COLO829 (cell line): ENCODE measurements around the gene DIRAS1.
"Not testable (repeated sequence)": the region's sequence is repeated elsewhere in the genome, so short reads cannot be mapped to it uniquely, and the experiment has no call there.

Experiments
- DNase-seq: peaks from one replicate; pipeline ENCODE4 v3.0.0; 2012; ENCODE audit warnings: low spot score

Gene DIRAS1

DNA sequence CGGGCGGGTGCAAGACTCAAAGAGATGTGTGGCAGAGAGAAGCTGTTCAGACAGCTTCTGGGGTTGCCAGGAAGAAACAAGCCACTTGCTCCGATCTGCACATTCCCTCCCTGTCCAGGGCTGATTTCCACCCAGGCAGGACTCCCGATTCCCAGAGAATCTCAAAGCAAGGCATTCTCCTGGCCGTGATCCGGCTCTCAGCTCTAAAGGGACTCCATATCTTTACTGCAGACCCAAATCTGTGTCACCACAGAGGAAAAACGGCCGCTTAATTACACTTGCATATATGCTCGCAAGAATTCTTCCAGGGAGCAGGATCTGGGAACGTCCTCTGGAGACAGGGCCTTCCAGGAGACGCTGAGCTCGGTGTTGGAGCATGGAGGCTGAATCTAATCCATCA, 44.3 kb downstream of the DIRAS1 start:
- no peak for DNase-seq

DNA sequence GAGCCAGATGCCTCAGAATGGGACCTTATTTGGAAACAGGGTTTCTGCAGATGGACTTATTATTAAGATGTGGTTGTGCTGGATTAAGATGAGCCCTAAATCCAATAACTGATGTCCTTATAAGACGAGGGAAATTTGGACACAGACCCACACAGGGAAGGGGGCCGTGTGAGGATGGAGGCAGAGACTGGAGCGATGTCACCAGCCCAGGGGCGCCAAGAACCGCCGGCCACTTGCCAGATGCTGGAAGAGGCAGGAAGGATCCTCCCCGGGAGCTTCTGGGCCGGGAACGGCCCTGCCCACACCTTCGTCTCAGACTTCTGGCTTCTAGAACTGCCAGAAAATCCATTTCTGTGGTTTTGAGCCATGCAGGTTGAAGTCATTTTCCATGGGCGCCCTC, 45.3 kb downstream of the DIRAS1 start:
- no peak for DNase-seq

DNA sequence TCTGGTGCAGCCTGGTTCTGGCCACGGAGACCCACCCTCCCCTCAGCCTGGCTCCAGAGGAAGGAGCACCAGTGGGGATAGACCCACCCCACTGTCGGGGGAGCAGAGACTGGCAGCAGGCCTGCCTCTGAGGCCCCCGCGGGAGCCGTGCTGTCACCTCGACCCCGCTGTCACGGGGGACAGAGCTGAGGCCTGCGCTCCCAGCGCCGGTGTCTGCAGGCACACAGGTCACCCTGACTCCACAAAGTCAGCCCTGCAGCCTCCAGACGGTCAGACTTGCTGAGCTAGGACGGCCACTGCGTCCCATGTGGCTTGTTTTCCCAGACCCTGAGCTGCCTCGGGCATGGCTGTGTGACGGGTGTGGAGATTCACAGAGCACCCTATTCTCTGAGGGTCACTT, 51.0 kb downstream of the DIRAS1 start:
- DNase-seq, result no peak

DNA sequence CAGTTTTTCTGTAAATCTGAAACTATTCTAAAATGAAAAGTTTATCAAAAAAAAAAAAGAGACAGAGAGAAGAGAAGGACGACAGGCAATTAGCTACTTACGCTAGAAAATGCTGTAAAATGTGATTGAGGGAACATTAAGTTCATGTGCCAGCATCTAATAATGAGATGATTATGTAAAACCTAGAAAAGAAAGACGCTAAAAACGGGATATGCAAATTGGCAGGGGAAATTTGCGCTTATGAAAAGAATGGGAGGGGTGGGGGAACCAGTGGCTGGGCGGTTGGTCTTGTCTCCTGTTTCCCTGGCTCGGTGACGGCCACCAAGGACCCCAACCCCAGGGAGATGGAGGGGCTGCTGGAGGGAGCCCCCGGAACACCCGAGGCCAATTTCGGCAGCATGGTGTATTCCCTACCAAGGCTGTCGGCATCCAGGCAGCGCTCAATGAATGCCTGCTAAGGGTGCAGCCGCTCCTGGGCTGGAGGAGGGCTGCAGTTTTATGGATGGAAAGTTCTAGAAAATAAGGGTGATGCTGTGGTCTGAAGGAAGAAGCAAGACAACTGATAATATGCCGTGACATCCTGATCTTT, 52.9 kb downstream of the DIRAS1 start:
- no peak for DNase-seq

DNA sequence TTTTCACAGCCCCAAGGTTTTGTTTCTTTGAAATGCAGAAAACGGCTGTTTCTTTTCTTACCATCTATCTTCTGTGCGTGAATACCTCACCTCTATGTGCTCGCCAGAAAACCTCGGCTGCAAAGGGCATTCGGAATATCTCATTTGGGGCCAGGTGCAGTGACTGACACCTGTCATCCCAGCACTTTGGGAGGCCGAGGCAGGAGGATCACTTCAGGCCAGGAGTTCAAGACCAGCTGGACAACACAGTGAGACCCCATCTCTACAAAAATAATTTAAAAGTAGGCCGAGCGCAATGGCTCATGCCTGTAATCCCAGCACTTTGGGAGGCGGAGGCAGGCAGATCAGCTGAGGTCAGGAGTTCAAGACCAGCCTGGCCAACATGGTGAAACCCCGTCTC, 53.8 kb downstream of the DIRAS1 start:
- DNase-seq, result not testable (repeated sequence)

DNA sequence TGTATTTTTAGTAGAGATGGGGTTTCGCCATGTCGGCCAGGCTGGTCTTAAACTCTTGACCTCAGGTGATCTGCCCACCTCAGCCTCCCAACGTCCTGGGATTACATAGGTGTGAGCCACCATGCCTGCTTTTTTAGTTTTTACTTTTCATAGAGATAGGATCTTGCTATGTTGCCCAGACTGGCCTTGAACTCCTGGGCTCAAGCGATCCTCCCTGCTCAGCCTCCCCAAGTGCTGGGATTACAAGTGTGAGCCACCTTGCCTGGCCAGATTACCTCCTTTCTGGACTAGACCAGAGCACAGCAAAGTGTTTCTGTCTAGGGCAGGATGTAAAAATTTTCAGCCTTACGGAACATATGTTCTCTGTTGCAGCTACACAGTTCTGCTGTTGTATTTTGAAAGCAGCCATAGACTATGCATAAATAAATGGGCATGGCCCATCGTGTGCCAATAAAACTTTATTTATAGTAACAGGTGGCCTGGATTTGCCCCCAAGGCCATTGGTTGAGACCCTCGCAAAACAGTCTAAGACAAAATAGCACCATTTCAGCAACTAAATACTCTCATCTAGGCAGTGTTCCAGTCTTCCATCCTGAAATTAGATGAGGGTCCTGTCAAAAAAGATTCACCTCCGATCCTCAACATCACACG, 54.7 kb downstream of the DIRAS1 start:
- DNase-seq, result no peak

DNA sequence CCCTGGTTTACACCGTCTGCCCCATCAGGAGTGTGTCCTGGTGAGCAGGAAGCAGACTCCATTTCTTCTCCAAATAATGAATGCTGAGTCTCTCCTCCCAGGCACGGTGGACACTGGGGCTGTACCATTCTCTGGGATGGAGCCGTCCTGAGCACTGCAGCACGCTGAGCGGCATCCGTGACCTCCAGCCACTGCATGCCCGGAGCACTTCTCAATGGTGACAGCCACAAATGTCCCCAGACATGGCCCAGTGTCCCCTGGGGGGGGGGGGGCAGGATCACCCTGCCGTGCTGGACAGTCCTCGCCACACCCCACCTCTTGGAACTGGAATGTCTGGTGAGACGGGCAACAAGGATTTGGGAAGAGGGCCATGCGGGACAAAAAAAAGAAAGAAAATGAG, 56.1 kb downstream of the DIRAS1 start:
- no peak for DNase-seq
